ENCODE data around the gene CEACAM16.
A peak's percentile ranks its signal among the peaks of the same experiment; 100 is the strongest.

The CEACAM16 gene

DNA sequence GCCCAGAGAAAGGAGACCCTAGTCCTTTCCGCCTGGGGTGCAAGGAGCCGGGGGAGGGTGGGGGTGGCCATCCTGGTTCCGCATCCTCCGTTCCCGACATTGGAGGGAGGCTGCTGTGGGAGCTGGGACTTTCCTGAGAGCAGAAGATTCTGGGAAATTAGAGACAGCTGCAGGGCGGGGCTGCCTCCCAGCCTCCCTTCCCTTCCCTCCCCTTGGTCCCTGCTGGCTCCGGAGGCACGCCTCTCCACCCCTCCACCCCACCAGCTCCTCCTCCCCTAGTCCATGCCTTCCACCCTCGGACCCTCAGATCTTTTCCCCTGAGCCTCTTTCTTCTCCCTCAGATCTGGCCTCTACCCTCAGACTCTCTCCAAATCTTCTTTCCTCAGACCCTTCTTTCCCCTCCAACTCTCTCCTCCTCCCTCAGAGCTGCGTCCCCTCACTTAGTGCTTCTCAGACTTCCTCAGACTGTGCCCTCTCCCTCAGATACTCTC, 46.4 kb downstream of the CEACAM16 start (continued):
- TF ChIP-seq, protein P1, sequence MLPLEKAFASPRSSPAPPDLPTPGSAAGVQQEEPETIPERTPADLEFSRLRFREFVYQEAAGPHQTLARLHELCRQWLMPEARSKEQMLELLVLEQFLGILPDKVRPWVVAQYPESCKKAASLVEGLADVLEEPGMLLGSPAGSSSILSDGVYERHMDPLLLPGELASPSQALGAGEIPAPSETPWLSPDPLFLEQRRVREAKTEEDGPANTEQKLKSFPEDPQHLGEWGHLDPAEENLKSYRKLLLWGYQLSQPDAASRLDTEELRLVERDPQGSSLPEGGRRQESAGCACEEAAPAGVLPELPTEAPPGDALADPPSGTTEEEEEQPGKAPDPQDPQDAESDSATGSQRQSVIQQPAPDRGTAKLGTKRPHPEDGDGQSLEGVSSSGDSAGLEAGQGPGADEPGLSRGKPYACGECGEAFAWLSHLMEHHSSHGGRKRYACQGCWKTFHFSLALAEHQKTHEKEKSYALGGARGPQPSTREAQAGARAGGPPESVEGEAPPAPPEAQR (tag by site-specific recombination; IDR thresholded peaks at IDR 0.05) = no peak
- TF ChIP-seq, protein P2, sequence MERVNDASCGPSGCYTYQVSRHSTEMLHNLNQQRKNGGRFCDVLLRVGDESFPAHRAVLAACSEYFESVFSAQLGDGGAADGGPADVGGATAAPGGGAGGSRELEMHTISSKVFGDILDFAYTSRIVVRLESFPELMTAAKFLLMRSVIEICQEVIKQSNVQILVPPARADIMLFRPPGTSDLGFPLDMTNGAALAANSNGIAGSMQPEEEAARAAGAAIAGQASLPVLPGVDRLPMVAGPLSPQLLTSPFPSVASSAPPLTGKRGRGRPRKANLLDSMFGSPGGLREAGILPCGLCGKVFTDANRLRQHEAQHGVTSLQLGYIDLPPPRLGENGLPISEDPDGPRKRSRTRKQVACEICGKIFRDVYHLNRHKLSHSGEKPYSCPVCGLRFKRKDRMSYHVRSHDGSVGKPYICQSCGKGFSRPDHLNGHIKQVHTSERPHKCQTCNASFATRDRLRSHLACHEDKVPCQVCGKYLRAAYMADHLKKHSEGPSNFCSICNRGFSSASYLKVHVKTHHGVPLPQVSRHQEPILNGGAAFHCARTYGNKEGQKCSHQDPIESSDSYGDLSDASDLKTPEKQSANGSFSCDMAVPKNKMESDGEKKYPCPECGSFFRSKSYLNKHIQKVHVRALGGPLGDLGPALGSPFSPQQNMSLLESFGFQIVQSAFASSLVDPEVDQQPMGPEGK (tag by site-specific recombination; IDR thresholded peaks at IDR 0.05) = peak; percentile 27; the same call in 1 of the 2 replicates
- TF ChIP-seq, protein P3, sequence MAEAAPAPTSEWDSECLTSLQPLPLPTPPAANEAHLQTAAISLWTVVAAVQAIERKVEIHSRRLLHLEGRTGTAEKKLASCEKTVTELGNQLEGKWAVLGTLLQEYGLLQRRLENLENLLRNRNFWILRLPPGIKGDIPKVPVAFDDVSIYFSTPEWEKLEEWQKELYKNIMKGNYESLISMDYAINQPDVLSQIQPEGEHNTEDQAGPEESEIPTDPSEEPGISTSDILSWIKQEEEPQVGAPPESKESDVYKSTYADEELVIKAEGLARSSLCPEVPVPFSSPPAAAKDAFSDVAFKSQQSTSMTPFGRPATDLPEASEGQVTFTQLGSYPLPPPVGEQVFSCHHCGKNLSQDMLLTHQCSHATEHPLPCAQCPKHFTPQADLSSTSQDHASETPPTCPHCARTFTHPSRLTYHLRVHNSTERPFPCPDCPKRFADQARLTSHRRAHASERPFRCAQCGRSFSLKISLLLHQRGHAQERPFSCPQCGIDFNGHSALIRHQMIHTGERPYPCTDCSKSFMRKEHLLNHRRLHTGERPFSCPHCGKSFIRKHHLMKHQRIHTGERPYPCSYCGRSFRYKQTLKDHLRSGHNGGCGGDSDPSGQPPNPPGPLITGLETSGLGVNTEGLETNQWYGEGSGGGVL (tag by site-specific recombination; IDR thresholded peaks at IDR 0.05) = peak; percentile 85
- TF ChIP-seq ZNF324 (tag by site-specific recombination; IDR thresholded peaks at IDR 0.05) (no peak), ZNF600 (tag by site-specific recombination; IDR thresholded peaks at IDR 0.05) (no peak), ZNF629 (tag by site-specific recombination; IDR thresholded peaks at IDR 0.05) (no peak), ZSCAN30 (tag by site-specific recombination; IDR thresholded peaks at IDR 0.05) (no peak), ZNF76 (tag by site-specific recombination; IDR thresholded peaks at IDR 0.05; ENCODE audit: borderline replicate concordance, low read depth) (peak; percentile 52; the same call in 1 of the 2 replicates), ZNF37A (tag by site-specific recombination; IDR thresholded peaks at IDR 0.05) (no peak), REPIN1 (tag by site-specific recombination; IDR thresholded peaks at IDR 0.05; ENCODE audit: low read depth) (no peak), FEZF1 (tag by site-specific recombination; IDR thresholded peaks at IDR 0.05) (no peak), WT1 (tag by site-specific recombination; IDR thresholded peaks at IDR 0.05) (peak; percentile 84), ZNF501 (tag by site-specific recombination; IDR thresholded peaks at IDR 0.05) (no peak), IKZF3 (tag by site-specific recombination; IDR thresholded peaks at IDR 0.05) (peak; percentile 66), KLF8 (tag by site-specific recombination; IDR thresholded peaks at IDR 0.05) (0 out of 2 replicates have a peak, but pooled peaks have one; percentile 36), ZNF776 (tag by site-specific recombination; IDR thresholded peaks at IDR 0.05; ENCODE audit: borderline replicate concordance) (no peak), PRDM1 (tag by site-specific recombination; IDR thresholded peaks at IDR 0.05) (peak; percentile 77)
- TF ChIP-seq, protein P4, sequence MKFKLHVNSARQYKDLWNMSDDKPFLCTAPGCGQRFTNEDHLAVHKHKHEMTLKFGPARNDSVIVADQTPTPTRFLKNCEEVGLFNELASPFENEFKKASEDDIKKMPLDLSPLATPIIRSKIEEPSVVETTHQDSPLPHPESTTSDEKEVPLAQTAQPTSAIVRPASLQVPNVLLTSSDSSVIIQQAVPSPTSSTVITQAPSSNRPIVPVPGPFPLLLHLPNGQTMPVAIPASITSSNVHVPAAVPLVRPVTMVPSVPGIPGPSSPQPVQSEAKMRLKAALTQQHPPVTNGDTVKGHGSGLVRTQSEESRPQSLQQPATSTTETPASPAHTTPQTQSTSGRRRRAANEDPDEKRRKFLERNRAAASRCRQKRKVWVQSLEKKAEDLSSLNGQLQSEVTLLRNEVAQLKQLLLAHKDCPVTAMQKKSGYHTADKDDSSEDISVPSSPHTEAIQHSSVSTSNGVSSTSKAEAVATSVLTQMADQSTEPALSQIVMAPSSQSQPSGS (tag by site-specific recombination; IDR thresholded peaks at IDR 0.05; ENCODE audit: low read depth) = no peak
- TF ChIP-seq, protein P5, sequence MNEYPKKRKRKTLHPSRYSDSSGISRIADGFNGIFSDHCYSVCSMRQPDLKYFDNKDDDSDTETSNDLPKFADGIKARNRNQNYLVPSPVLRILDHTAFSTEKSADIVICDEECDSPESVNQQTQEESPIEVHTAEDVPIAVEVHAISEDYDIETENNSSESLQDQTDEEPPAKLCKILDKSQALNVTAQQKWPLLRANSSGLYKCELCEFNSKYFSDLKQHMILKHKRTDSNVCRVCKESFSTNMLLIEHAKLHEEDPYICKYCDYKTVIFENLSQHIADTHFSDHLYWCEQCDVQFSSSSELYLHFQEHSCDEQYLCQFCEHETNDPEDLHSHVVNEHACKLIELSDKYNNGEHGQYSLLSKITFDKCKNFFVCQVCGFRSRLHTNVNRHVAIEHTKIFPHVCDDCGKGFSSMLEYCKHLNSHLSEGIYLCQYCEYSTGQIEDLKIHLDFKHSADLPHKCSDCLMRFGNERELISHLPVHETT (tag by site-specific recombination; IDR thresholded peaks at IDR 0.05) = no peak
- TF ChIP-seq, protein P6, sequence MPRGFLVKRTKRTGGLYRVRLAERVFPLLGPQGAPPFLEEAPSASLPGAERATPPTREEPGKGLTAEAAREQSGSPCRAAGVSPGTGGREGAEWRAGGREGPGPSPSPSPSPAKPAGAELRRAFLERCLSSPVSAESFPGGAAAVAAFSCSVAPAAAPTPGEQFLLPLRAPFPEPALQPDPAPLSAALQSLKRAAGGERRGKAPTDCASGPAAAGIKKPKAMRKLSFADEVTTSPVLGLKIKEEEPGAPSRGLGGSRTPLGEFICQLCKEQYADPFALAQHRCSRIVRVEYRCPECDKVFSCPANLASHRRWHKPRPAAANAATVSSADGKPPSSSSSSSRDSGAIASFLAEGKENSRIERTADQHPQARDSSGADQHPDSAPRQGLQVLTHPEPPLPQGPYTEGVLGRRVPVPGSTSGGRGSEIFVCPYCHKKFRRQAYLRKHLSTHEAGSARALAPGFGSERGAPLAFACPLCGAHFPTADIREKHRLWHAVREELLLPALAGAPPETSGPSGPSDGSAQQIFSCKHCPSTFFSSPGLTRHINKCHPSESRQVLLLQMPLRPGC (tag by site-specific recombination; IDR thresholded peaks at IDR 0.05) = no peak
